ENCODE measurements around the gene MGAT4B.

MGAT4B gene

GRCh38 chr5:179798144-179798770, 8.4 kb downstream of the MGAT4B start:
- Histone ChIP-seq H3K9me3 (ENCODE audit: insufficient read depth, low read length) (no peaks in the 10 kb centered on the region), H3K27me3 (ENCODE audit: low read length) (no peaks in the 10 kb centered on the region), H4K20me1 (ENCODE audit: low read depth, low read length) (no peaks in the 10 kb centered on the region), H3K9ac (ENCODE audit: low read length) (no peak overlapping the region), H3K4me3 (ENCODE audit: insufficient read depth, low read length, poor library complexity, severe bottlenecking) (no peak overlapping the region), H2AFZ (ENCODE audit: low read depth, low read length, severe bottlenecking) (no peak overlapping the region), H3K9me2 (replicated peaks; ENCODE audit: insufficient read depth, low read length) (no peaks in the 10 kb centered on the region), H3K36me3 (ENCODE audit: low read length) (no peaks in the 10 kb centered on the region), H3K79me2 (ENCODE audit: insufficient read depth, low read length) (no peaks in the 10 kb centered on the region), H3K4me2 (ENCODE audit: low read depth, low read length, poor library complexity, severe bottlenecking) (no peak overlapping the region), H3K27ac (ENCODE audit: low read depth, low read length) (no peak overlapping the region), H3F3A (ENCODE audit: insufficient read depth) (no peaks in the 10 kb centered on the region)
- no peak for TF ChIP-seq EZH2phosphoT487 (conservative IDR thresholded peaks at IDR 0.05; ENCODE audit: low read length)
- TF ChIP-seq CTCF (IDR thresholded peaks at IDR 0.05; ENCODE audit: insufficient read depth, low read length, poor library complexity, severe bottlenecking) = no peak

GRCh38 chr5:179797741-179798140, 8.9 kb downstream of the MGAT4B start:
- Histone ChIP-seq H3K27me3 (ENCODE audit: low read length) (no peaks in the 10 kb centered on the region), H3F3A (ENCODE audit: insufficient read depth) (no peaks in the 10 kb centered on the region), H4K20me1 (ENCODE audit: low read depth, low read length) (no peaks in the 10 kb centered on the region), H3K4me3 (ENCODE audit: insufficient read depth, low read length, poor library complexity, severe bottlenecking) (no peak overlapping the region), H3K9me2 (replicated peaks; ENCODE audit: insufficient read depth, low read length) (no peaks in the 10 kb centered on the region), H3K36me3 (ENCODE audit: low read length) (no peaks in the 10 kb centered on the region), H3K4me2 (ENCODE audit: low read depth, low read length, poor library complexity, severe bottlenecking) (no peak overlapping the region), H3K27ac (ENCODE audit: low read depth, low read length) (no peak overlapping the region), H3K9ac (ENCODE audit: low read length) (no peak overlapping the region), H3K9me3 (ENCODE audit: insufficient read depth, low read length) (no peaks in the 10 kb centered on the region), H3K79me2 (ENCODE audit: insufficient read depth, low read length) (no peaks in the 10 kb centered on the region), H2AFZ (ENCODE audit: low read depth, low read length, severe bottlenecking) (no peak overlapping the region)
- TF ChIP-seq CTCF (IDR thresholded peaks at IDR 0.05; ENCODE audit: insufficient read depth, low read length, poor library complexity, severe bottlenecking) (no peak), EZH2phosphoT487 (conservative IDR thresholded peaks at IDR 0.05; ENCODE audit: low read length) (no peak)

GRCh38 chr5:179796877-179797608, 9.6 kb downstream of the MGAT4B start:
- Histone ChIP-seq H3K27me3 (ENCODE audit: low read length) (no peaks in the 10 kb centered on the region), H3K4me2 (ENCODE audit: low read depth, low read length, poor library complexity, severe bottlenecking) (peak overlapping the region; percentile 76), H3K36me3 (ENCODE audit: low read length) (no peaks in the 10 kb centered on the region), H3K27ac (ENCODE audit: low read depth, low read length) (no peak overlapping the region), H3K4me3 (ENCODE audit: insufficient read depth, low read length, poor library complexity, severe bottlenecking) (peak overlapping the region; percentile 55), H3K9ac (ENCODE audit: low read length) (peak overlapping the region; percentile 66), H3K9me2 (replicated peaks; ENCODE audit: insufficient read depth, low read length) (no peaks in the 10 kb centered on the region), H3K79me2 (ENCODE audit: insufficient read depth, low read length) (no peaks in the 10 kb centered on the region), H4K20me1 (ENCODE audit: low read depth, low read length) (no peaks in the 10 kb centered on the region), H2AFZ (ENCODE audit: low read depth, low read length, severe bottlenecking) (peak overlapping the region; percentile 82), H3F3A (ENCODE audit: insufficient read depth) (no peaks in the 10 kb centered on the region), H3K9me3 (ENCODE audit: insufficient read depth, low read length) (no peaks in the 10 kb centered on the region)
- TF ChIP-seq CTCF (IDR thresholded peaks at IDR 0.05; ENCODE audit: insufficient read depth, low read length, poor library complexity, severe bottlenecking) = no peak
- TF ChIP-seq EZH2phosphoT487 (conservative IDR thresholded peaks at IDR 0.05; ENCODE audit: low read length) = no peak
